ENCODE measurements around the gene CCDC134. TPM values are rescaled to one million over a fixed set of nuclear protein-coding genes. Genes with fewer than 3 reads are reported as not detected.

CCDC134 gene
- total RNA-seq, 1 donor from 2014 or later: 19.7 TPM

DNA sequence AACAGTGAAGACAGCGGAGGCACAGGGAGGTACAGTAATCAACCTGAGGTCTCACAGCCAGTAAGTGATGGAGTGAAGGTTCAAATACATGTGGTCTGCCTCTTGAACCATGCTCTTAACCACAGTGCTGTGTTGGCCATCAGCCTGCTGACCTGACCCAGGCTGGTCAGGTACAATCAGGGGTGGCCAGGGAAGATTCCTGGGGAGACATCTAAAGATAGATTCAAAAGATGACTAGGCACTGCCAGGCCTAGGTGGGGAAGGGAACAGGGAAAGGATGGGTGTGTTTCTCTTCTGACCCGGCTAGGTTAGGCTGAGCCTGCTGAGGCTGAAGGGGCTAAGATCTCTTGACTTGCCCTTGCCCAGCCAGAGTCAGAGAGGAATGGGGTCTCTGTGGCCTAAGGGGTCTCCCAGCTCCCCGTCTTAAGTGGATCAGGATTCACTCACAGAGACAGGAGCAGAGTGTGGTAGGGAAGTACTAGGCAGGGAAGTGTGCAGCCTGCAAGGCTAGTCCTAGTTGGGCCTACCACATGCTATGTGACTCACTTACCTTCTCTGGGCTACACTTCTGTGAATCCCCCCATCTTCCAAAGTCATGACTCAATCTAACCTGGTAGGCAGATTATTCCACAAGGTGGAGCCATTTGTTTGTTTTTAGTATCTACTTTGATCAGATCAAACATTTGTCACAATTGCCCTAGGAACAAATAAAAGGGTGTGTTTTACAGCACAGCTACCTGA, 22.0 kb downstream of the CCDC134 start:
- Mint-ChIP-seq H3K4me3 (no peak overlapping the region), H3K27me3 (no peaks in the 10 kb centered on the region), H3K9me3 (no peaks in the 10 kb centered on the region), H3K27ac (peak overlapping the region; percentile 89), H3K36me3 (ENCODE audit: low read depth) (peaks cover 27% of the 10 kb centered on the region), H3K4me1 (peaks cover 28% of the 10 kb centered on the region)
- intact Hi-C loops (cut with micrococcal nuclease): loop anchor here (1.0 kb wide), 3 partner anchors 35 to 119 kb away; no protein-coding TSS in a partner anchor
- peak; percentile 83 for DNase-seq

DNA sequence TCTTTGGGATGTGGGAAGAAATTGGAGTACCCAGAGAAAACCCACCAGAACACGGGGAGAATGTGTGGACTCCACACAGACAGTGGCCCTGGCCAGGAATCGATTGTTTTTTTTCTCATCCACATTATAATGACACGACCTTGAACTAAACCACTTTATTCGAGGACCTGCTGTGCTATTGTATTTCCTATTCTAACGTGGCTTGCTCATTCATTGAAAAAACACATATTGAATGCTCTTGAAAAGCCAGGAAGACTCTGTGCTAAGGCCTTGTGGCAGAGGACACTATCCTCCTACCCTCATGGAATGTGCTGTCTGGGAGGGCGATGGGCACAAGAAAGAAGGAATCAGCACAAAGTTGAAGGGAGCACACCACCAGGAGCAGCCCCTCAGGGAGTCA, 23.3 kb downstream of the CCDC134 start:
- no peak for DNase-seq
- H3K27ac Mint-ChIP-seq: peak overlapping the region; percentile 77
- intact Hi-C loops (cut with micrococcal nuclease): no loop called here
- peaks cover 28% of the 10 kb centered on the region for H3K36me3 Mint-ChIP-seq (ENCODE audit: low read depth)
- no peaks in the 10 kb centered on the region for H3K9me3 Mint-ChIP-seq
- H3K27me3 Mint-ChIP-seq: no peaks in the 10 kb centered on the region
- H3K4me3 Mint-ChIP-seq: no peak overlapping the region
- H3K4me1 Mint-ChIP-seq: peaks cover 37% of the 10 kb centered on the region

DNA sequence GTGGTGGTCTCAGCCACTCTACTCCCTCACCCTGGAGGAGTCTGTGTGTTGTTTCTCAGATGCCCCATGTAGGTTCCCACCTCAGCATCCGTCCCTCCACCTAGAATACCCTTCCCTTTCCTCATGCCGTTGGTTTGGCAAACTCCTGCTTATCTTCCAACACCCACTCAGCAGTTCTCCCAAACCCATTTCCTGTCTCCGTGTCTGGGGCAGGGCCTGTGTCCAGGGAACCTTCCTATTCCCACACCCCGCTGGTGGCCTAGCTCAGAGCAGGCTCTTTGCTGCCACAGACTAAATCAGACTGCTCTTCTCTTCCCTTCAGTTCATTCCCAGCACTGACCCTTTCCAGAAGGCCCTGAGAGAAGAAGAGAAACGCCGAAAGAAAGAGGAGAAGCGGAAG, 24.9 kb downstream of the CCDC134 start:
- Mint-ChIP-seq H3K27ac (no peak overlapping the region), H3K36me3 (ENCODE audit: low read depth) (peaks cover 35% of the 10 kb centered on the region)
- intact Hi-C loops (cut with micrococcal nuclease): no loop called here

DNA sequence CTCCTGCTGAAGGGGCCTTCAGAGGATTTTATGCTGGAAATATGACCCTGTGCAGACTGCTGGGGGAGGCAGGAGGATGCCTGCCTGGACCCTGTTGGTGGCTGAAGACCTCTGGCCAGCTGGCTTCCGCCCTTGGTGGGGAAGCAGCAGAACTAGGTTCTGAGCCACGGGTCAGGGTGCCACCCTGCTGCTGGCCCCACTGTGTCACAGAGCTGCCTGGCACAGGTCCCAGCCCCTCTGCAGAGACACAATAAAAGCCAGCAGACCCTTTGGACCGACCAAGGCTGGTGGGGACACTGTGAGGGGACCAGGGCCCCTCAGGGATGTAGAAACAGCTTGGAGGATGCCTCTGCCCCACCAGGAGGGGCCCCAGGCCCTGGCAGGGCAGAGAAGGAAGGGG, 25.5 kb downstream of the CCDC134 start:
- DNase-seq: no peak
- peaks cover 42% of the 10 kb centered on the region for H3K4me1 Mint-ChIP-seq
- H3K36me3 Mint-ChIP-seq (ENCODE audit: low read depth): peaks cover 33% of the 10 kb centered on the region
- no peaks in the 10 kb centered on the region for H3K9me3 Mint-ChIP-seq
- H3K27ac Mint-ChIP-seq: no peak overlapping the region
- H3K4me3 Mint-ChIP-seq: no peak overlapping the region
- H3K27me3 Mint-ChIP-seq: no peaks in the 10 kb centered on the region
- intact Hi-C loops (cut with micrococcal nuclease): no loop called here

More for the DNA sequence above, 24.9 kb downstream of the CCDC134 start:
- no peak overlapping the region for H3K4me3 Mint-ChIP-seq
- no peaks in the 10 kb centered on the region for H3K9me3 Mint-ChIP-seq
- peaks cover 42% of the 10 kb centered on the region for H3K4me1 Mint-ChIP-seq
- no peaks in the 10 kb centered on the region for H3K27me3 Mint-ChIP-seq
- no peak for DNase-seq

DNA sequence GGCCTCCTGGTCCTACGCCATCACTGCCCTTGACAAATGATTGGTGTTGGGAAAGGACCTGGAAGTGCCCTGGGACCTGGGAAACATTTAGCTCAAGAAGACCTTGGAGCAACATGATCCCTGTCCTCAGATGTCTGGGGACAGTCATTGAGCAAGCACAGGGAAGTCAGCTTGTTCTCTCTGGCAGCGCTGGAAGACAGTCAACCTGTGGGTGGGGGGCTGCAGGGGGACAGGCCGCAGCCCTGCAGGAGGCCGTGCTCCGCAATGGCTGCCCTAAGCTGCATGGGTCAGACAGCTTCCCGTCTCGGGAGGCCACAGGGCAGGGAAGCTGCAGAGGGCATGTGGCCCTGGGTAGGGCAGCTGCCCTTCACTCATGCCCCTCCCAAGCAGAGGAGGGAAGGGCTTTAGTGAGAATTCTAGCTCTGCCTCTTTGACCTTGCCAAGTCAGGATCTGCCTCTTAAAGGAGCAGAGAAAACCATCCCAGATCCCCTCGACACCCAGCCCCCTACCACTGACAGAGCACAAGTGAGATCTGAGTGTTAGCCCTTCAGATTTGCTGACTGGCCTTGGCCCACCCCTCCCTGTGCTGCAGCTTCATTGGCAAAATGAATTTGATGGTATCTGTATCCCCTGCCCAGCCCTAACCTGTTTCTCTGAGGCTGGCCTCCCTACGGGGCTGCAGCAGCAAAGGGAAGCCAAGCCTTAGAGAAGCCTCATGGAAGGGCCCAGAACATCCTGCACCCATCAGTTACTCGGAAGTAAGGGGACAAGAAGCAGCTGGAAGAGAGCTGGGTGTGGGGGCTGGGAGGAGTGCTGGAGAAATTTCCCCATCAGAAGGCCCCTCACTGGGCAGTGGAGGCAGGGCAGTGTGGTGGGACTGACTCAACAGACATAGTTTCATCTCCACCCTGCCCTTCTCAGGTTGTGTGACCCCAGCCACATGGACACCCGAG, 26.2 kb downstream of the CCDC134 start:
- intact Hi-C loops (cut with micrococcal nuclease): no loop called here
- H3K27me3 Mint-ChIP-seq: no peaks in the 10 kb centered on the region
- no peaks in the 10 kb centered on the region for H3K9me3 Mint-ChIP-seq
- peaks cover 40% of the 10 kb centered on the region for H3K36me3 Mint-ChIP-seq (ENCODE audit: low read depth)
- no peak for DNase-seq
- H3K27ac Mint-ChIP-seq: peak overlapping the region; percentile 71
- H3K4me1 Mint-ChIP-seq: peaks cover 45% of the 10 kb centered on the region
- H3K4me3 Mint-ChIP-seq: no peak overlapping the region

DNA sequence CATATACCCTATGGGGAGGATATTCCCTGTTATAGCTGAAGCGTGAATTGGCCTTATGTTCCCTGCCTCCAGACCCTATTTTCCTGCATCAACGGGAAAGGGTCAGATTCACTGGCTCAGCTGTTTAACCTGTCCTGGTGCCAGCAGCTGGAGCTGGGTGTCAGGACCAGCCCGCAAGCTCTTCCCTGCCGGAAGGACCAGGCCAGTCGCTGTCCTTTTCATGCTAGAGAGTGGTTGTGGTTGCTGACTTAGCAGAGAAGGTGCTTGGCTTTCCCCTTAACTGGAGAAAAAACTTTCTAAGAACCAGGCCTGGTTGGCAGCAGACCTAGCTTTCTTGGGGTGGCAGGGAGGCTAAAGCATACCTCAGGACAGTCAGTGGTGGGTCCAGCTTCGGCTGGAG, 27.2 kb downstream of the CCDC134 start:
- Mint-ChIP-seq H3K4me3 (no peak overlapping the region), H3K4me1 (peaks cover 42% of the 10 kb centered on the region), H3K27me3 (peaks cover 2% of the 10 kb centered on the region), H3K27ac (peak overlapping the region; percentile 34), H3K36me3 (ENCODE audit: low read depth) (peaks cover 47% of the 10 kb centered on the region), H3K9me3 (no peaks in the 10 kb centered on the region)
- DNase-seq: no peak
- intact Hi-C loops (cut with micrococcal nuclease): no loop called here

DNA sequence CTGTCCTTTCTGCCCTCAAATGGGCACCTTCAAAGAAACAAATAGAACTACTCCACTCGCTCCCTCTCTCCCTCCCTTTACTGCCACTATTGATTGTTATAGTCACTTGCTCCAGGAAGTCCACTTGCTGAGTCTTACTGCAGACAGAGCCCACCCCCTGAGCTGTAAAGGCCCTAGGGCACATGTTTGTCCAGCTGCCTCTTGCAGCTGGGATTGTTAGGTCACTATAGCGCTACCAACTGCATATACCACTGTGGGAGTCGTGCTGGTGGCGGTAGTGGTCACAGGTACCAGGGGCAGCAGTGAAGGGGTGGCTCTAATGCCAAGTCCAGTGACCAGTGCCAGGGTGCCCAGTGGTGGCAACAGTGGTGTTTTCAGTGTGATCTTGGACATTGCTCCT, 28.0 kb downstream of the CCDC134 start:
- Mint-ChIP-seq H3K9me3 (no peaks in the 10 kb centered on the region), H3K27ac (peak overlapping the region; percentile 9), H3K36me3 (ENCODE audit: low read depth) (peaks cover 47% of the 10 kb centered on the region), H3K27me3 (peaks cover 2% of the 10 kb centered on the region), H3K4me3 (no peak overlapping the region), H3K4me1 (peaks cover 40% of the 10 kb centered on the region)
- no peak for DNase-seq
- intact Hi-C loops (cut with micrococcal nuclease): no loop called here

DNA sequence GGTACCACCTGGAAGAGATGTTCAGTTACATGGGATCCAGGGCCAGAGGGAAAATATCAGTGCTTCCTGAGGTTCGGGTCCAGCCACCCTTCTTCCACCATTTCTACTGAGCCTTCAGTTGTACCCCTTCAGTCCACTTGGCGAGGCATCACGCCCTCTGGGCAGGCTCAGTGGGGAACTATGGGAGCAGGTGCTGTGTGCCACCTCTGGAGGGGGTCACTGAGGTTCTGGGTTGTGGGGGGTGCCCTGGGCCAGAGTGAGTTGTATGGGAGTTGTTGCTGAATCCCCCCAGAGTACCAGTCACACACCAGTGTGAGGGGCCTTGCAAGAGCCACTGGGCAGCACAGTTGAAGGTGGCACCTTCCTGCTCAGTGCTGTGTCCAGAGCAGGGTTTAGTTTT, 29.7 kb downstream of the CCDC134 start:
- Mint-ChIP-seq H3K27ac (peak overlapping the region; percentile 62), H3K4me1 (peaks cover 43% of the 10 kb centered on the region), H3K4me3 (no peak overlapping the region), H3K36me3 (ENCODE audit: low read depth) (peaks cover 49% of the 10 kb centered on the region), H3K9me3 (no peaks in the 10 kb centered on the region), H3K27me3 (peaks cover 2% of the 10 kb centered on the region)
- intact Hi-C loops (cut with micrococcal nuclease): loop anchor here (5.0 to 10.0 kb wide), 2 partner anchors 42 to 245 kb away; partner anchors contain the start of genes NAGA, PHETA2 and SMDT1
- no peak for DNase-seq

DNA sequence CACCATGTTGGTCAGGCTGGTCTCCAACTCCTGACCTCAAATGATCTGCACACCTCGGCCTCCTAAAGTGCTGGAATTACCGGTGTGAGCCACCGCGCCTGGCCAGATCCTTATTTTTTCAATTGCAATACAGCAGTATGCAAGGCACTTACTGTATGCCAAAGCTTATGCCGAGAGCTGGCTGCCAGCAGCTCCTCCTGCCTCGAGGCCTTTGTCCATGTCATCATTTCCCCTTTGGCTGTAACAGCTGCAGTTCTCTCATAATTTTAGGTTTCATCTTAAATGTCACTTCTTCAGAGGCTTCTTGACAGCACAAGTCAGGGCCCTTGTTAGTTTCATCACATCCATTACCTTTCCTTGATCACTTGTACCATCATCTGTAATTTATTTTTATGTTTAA, 30.9 kb downstream of the CCDC134 start:
- H3K36me3 Mint-ChIP-seq (ENCODE audit: low read depth): peaks cover 56% of the 10 kb centered on the region
- H3K4me3 Mint-ChIP-seq: peak overlapping the region; percentile 99

DNA sequence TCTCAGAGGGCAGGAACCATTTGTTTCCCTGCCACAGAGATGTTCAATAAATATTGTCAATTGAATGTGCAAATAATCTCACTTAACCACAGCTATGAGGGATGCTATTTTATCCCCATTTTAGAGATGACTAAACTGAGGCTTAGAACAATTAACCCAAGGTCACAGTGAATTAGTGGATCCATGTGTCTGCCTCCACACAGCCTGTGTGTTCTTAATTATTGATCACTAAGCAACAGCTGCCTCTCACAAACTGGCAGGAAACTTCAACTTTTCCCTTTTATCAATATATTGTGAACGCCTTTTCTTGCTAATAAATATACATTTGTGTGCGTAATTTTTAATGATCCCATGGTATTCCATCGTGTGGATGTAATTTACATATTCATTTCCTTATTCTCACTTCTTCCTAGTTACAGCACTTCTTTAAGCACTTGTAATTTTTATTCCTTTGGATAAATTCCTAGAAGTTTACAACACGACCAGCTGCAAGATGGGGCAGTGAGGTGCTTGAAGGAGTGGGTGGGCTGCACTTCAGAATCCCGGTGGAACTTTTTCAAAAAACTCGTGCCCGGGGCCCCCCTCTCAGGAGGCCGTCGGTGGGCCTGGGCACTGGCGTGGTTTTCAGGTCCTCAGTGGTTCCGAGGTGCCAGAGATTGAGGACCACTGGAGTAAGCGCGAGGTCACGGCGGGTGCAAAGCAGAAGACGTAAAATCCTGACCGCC, 31.5 kb downstream of the CCDC134 start:
- intact Hi-C loops (cut with micrococcal nuclease): loop anchor here (1.0 to 10.0 kb wide), 4 partner anchors 25 to 243 kb away; partner anchors contain the start of genes NAGA, PHETA2 and SMDT1
- Mint-ChIP-seq H3K9me3 (peaks cover 8% of the 10 kb centered on the region), H3K27ac (peak overlapping the region; percentile 99), H3K4me3 (peak overlapping the region; percentile 99), H3K4me1 (peaks cover 57% of the 10 kb centered on the region), H3K36me3 (ENCODE audit: low read depth) (peaks cover 59% of the 10 kb centered on the region), H3K27me3 (peaks cover 2% of the 10 kb centered on the region)
- no peak for DNase-seq

More for the DNA sequence above, 30.9 kb downstream of the CCDC134 start:
- Mint-ChIP-seq H3K4me1 (peaks cover 52% of the 10 kb centered on the region), H3K27me3 (peaks cover 2% of the 10 kb centered on the region), H3K27ac (peak overlapping the region; percentile 99), H3K9me3 (peaks cover 5% of the 10 kb centered on the region)
- intact Hi-C loops (cut with micrococcal nuclease): loop anchor here (5.0 to 10.0 kb wide), 2 partner anchors 41 to 243 kb away; partner anchors contain the start of genes NAGA, PHETA2 and SMDT1
- DNase-seq: no peak

DNA sequence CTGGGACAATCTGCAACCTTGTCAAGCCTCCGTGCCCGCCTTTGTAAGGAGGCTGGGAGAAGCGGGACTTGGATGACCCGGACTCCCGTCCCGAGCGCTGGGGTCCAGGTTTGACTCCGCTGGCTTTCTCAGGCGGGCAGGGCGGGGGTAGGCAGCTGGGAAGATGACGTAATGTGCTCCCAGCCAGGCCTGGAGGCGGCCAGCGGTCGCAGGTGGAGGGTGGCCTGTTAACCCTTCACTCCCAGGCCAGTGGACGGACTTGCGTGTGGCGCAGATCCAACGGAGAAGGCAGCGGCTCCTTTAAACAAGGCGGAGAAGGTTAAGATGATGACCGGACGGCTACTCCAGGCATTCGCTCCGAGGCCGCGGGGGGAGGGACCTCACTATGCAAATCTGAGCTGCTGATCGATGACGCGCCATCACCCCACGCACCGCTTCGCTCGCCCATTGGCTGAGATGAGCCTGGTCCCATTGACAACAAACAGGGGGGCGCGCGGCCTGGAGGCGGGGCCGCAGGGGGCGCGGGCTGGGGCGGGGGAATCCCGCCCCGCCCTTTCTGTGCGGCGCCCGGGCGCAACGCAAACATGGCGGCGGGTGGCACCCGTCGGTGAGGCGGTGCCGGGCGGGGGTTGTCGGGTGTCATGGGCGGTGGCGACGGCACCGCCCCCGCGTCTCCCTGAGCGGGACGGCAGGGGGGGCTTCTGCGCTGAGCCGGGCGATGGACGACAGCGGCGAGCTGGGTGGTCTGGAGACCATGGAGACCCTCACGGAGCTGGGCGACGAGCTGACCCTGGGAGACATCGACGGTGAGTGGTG, 32.3 kb downstream of the CCDC134 start, which contains the start of gene SREBF2:
SREBF2 (plus strand) TSS at position 553 of the 816 bp plus-strand sequence; CDS start at position 719, 166 bp downstream.
- H3K27ac Mint-ChIP-seq: peak within 1 kb of the TSS; percentile 99
- H3K9me3 Mint-ChIP-seq: peaks cover 8% of the 10 kb centered on the region
- peaks cover 51% of the 10 kb centered on the region for H3K4me1 Mint-ChIP-seq
- peak within 1 kb of the TSS; percentile 99 for H3K4me3 Mint-ChIP-seq
- peaks cover 60% of the 10 kb centered on the region for H3K36me3 Mint-ChIP-seq (ENCODE audit: low read depth)
- peaks cover 2% of the 10 kb centered on the region for H3K27me3 Mint-ChIP-seq
- DNase-seq: peak; percentile 99
- intact Hi-C loops (cut with micrococcal nuclease): loop anchor here (1.0 to 10.0 kb wide), 5 partner anchors 25 to 242 kb away; partner anchors contain the start of genes NAGA, PHETA2 and SMDT1

DNA sequence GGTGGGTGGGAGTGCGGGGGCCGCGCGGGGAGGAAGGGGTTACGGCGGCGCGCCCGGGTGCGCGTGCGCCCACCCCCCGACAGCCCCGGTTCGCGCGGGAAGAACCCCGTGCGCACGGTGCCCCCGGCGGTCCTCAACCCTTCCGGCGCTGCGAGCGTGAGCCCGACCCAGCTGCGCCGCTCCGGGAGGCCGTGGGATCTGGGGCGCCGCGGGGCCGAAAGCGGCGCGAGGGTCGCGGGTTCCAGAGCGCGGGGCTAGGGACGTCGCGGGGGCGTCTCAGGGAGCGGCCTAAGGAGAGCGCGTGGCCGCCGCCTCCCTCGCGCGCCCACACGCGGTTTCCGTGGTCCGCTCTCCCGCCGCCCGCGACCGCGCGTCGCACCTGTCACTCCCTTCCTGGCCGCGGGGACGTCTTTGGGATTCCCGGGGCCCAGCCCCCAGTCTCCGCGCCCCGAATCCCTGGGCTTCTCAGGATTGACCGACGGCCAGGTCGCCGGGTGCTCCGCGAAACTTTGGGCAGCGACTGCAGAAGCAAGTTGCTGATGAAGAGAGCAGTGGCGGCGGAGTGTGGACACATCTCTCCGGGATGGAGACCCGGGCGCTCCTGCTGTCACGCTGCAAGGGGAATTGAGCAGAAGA, 33.0 kb downstream of the CCDC134 start:
- Mint-ChIP-seq H3K4me3 (peak overlapping the region; percentile 99), H3K4me1 (peaks cover 51% of the 10 kb centered on the region), H3K36me3 (ENCODE audit: low read depth) (peaks cover 65% of the 10 kb centered on the region), H3K27ac (peak overlapping the region; percentile 97), H3K9me3 (peaks cover 8% of the 10 kb centered on the region), H3K27me3 (peaks cover 2% of the 10 kb centered on the region)
- intact Hi-C loops (cut with micrococcal nuclease): loop anchor here (1.0 to 10.0 kb wide), 5 partner anchors 10 to 241 kb away; partner anchors contain the start of genes NAGA, PHETA2 and SMDT1
- DNase-seq: peak; percentile 89

Measured in activated CD4-positive, alpha-beta T cell treated with anti-CD3 and anti-CD28 coated beads, Interleukin-2, amount 10 ng/mL, durations not matched to agents 24 days and 14 days (primary cell).